Erythroblast (primary cell): Measurements from ENCODE around the gene KIRREL3.

Experiments
- GATA1 ChIP-seq: IDR thresholded peaks from 2 replicates; pipeline ENCODE4 v1.6.1; 2011; ENCODE audit warnings: low read depth, mild to moderate bottlenecking, control low read depth, low read length, moderate library complexity
- POLR2A ChIP-seq: IDR thresholded peaks from 2 replicates; pipeline ENCODE4 v1.6.1; 2011; ENCODE audit warnings: mild to moderate bottlenecking, low read length

- TF ChIP-seq POLR2A (no peak), GATA1 (no peak)
Measured at GRCh38 chr11:126990716-126991480, 9.7 kb downstream of the KIRREL3 start.
